NOMO-1 treated with DMSO at 0.1 percent for 48 hours (cell line): Measurements from ENCODE around the gene HSF4.

Experiments used
- DNase-seq: peaks from one replicate; lab custom pipeline; 2025; ENCODE audit not compliant: unreplicated experiment; lab: John Stamatoyannopoulos, UW

The HSF4 gene

DNA sequence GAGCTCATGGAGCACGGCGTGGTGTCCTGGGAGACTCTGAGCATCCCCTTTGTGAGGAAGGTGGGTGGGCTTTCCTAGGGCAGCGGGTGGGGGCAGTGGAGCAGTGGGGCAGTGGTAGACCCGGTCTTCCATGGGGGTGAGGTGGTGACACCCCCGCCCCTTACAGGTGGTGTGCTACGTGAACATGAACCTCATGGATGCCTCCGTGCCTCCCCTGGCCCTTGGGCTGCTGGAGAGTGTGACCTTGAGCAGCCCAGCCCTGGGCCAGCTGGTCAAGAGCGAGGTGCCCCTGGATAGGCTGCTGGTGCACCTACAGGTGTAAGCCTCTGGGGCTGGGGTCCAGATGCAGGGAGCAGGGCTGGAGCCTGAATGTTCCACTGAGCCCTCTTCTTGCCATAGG, 35.9 kb downstream of the HSF4 start:
- no peak for DNase-seq

DNA sequence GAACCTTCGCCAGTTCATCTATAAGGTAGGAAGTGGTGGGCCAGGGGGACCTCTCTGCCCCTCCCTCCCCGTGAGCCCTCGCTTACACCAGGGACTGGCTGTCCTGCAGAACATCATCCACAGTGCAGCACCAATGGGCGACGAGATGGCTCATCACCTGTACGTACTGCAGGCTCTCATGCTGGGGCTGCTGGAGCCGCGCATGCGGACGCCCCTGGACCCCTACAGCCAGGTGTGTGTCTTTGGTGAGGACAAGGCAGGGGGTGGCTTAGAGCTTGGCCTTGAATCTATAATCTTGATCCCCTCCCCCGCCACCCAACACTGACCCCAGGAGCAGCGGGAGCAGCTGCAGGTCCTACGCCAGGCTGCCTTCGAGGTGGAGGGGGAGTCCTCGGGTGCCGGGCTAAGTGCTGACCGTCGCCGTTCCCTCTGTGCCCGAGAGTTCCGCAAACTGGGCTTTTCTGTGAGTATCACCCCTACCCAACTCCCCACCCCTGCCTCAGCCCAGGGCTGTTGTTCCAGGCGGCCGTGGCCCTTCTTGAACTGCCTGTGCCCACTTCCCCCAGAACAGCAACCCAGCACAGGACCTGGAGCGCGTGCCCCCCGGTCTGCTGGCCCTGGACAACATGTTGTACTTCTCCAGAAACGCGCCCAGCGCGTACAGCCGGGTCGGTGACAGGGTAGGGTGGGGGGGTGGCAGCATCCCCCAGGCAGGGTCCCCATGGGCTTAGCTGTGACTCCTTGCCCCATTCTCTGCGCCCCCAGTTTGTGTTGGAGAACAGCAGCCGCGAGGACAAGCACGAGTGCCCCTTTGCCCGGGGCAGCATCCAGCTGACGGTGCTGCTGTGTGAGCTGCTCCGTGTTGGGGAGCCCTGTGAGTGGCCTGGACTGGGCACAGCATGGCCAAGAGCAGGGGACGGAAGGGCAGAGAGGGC, 37.1 kb downstream of the HSF4 start:
- DNase-seq = no peak

DNA sequence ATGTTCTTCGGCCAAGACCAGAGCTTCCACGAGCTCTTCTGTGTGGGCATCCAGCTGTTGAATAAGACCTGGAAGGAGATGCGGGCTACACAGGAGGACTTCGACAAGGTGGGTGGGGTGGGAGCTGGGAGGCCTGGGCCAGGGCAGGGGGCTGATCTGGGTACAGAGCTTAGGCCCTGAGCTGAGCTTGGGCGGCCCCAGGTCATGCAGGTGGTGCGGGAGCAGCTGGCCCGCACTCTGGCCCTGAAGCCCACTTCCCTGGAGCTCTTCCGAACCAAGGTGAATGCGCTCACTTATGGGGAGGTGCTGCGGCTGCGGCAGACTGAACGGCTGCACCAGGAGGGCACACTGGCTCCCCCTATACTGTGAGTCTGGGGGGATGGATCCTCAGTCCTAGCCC, 37.9 kb downstream of the HSF4 start:
- DNase-seq = no peak

DNA sequence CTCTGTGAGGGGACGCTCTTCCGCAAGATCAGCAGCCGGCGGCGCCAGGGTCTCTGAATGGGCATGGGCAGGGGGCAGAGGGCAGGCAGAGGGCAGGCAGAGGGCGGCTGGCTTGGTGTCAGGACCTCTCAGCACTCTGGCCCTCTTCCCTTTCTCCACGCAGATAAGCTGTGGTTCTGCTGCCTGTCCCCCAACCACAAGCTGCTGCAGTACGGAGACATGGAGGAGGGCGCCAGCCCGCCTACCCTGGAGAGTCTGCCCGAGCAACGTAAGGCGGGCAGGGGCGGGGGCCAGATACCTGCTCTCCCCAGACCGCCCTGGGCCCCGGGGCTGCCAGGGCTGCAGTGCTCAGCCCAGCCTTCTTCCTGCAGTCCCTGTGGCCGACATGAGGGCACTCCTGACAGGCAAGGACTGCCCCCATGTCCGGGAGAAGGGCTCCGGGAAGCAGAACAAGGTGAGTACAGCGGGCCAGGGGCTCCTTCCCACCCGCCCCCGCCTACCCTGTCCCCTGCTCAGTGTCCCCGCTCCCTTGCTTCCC, 38.5 kb downstream of the HSF4 start:
- no peak for DNase-seq

DNA sequence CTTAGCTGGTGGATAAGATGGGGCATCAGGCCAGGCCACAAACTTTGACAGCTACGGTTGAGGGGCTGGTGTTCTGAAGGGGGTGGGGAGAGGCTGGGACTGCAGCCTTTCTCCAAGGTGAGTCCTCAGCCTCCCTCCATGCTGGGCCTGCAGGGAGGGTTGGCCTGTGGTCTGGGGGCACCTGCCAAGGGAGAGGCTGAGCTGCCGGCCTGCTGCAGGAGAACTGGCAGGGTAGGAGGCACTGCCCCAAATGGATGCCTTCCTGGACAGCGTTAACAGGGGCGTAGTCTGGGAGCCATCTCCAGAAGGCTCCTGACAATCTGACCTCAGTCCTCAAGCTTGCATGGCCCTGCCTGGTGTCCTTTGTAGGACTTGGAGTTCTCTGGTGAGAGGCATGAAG, 39.5 kb downstream of the HSF4 start:
- DNase-seq = no peak

DNA sequence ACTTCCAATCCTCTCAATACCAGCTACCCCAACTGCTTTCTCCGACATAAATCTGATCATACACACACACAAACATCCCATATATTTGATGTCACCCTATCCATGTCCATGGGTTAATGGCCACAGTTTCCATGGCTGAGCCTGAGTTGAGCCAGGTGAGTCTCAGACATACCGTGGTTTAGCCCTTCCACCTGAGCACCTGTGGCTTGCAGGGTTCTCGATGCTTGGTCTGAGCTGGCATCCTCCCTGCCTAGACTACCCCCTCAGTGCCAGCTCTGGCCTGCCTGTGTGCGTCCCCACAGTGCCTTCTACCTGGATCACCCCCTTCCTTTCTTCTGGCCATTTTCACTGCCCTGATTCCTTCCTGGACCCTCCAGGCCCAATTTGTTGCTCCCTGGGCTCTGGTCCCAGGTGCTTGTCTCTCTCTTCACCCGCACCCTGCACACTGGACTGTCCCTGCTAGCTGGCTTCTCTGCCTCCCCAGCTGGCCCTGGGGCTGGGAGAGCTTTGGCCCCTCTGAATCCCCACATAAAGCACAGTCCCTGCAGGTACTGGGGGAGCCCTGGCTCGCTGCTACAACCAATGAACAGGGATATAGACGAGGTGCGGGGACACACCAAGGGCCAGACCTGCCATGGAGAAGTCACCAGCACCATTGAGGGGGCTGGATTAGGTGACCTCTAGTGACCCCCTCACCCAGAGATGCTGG, 41.7 kb downstream of the HSF4 start:
- no peak for DNase-seq

DNA sequence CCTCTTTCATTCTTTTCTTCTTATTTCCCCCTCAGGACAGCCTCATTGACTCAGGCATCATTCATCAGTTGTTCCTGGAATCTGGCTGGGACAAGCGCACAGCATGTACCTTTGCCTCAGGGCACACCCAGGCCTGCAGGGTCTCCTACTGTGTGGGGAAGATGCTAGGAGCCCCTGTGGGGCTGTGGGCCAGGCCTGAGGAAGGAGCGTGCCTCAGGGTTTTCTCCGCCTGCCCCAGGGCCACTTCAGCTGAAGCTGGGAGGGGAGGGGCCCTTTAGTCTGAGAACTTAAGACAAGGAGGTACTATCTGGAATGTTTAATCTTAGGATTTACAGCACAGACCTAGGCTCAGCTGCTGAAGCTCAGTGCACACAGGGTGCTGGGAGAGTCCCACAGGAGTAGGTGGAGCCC, 42.3 kb downstream of the HSF4 start:
- DNase-seq = no peak

DNA sequence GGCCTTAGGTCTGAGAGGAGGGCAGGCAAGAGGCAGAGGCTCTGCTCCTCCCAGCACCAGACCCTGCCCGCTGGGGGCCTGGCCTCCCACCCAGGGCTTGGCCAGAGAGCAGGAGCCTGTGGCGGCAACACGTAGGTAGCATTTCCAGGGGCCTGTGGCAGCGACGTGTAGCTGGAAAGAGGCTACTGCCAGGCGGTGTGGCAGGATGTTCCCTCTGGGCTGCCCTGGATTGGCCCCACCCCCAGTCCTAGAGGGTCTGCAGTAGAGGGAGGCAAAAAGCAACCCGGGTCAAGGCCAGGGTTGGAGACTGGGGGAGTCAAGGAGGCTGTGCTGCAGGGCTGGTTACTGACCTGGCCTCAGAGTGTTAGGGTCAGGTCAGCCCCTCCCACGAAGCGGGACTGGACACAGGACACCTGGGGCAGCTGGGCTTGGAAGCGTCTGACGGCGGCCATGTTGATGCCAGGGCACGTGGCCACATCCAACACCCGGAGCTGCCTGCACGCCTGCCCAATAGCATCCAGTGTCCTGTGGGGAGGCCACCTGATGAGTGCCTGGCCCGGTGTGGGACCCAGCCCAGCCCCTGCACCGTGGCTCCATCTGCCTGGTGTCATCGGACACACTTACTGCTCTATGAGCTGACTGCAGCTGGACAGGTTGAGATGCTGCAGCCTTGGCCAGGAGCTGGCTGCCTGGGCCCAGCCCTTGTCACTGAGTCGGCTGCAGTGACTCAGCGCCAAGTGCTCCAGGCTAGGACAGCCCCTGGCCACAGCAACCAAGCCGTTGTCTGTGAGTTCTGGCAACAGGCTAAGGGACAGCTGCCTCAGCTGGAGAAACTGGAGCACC, 42.9 kb downstream of the HSF4 start:
- no peak for DNase-seq

DNA sequence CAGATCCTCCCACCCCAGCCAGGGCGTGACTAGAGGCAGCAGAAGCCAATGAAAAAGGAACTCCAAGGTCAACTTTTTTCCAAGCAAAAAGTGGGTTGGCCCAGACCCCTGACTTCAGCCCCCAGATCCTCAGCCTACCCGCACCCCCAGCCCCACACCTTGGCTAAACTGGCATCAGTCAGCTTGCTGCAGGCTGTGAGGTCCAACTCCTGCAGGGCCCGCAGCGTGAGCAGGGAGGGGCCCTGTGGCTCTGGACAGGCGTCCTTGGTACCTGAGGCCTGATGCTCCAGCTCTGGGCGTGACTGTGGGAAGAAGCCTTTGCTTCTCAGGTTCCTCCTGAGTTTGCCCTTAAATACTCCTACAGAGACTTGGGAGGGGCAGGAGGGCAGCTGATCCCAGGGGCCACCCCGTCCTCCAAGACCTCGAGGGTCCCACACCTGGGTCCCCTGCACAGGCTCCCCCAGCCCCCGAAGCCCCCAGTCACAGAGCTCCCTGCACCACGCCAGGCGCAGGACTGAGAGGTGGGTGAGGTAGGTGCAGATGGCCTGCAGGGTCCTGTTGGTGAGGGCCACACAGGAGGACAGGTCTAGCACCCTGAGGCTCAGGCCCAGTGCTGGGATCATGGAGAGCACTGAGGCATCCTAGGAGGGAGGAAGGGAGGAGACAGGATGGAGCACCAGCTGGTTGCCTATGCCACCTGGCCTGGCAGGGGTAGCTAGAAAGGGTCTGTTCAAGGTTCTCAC, 43.8 kb downstream of the HSF4 start:
- no peak for DNase-seq

DNA sequence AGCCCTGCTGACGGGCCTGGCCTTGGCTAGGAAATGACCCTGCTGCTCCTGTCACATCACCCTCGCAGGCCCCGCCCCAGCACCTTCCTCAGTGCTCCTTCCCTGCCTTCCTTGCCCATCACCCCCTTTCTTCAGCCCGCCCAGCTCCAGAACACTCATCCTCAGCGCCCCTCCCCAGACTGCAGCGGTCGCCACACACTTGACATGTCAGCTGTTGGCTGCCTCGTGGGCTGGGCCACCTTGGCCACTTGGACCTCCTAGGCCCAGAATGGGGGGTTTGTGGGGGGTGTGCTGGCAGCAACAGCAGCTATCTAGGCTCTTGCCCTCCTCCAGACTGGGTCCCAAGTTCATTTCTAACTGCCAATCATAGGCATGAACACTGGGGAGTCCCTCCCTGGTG, 45.0 kb downstream of the HSF4 start:
- DNase-seq = no peak

DNA sequence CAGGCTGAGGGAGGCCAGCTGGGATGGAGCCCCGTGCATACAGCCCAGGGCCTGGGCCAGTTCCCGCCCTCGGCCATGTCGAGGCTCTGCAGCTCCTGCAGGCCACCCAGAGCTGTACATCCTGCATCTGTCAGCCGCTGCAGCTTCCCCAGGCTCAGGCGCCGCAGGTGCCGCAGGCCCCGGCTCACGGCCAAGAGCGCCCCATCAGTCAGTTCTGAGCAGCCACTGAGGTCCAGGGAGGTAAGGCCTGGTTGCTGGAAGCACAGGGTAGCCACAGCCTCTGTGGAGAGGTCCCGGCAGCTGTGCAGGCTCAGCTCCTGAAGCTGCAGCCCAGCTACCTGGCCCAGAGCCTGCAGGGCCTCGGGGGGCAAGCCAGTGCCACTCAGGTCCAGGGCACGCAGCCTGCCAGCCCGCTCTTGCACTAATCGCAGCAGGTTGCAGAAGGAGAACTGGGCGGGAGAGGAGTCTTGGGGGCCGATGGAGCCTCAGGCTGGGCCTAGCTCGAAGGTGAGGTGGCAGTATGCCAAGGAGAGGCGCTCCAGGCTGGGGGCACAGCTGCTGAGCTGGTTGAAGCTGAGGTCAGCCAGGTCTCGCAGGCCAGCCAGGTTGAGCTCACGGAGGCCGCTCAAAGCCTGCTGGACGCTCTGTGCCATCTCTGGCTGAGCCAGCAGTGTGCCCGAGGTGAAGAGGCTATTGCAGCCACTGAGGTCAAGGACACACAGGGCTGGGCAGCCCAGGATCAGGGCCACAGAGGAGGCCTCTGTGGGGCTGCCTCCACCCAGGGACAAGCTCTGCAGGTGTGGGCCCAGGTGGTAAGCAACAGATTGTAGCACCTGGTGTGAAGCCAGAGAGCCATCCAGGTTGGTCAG, 45.8 kb downstream of the HSF4 start:
- no peak for DNase-seq

DNA sequence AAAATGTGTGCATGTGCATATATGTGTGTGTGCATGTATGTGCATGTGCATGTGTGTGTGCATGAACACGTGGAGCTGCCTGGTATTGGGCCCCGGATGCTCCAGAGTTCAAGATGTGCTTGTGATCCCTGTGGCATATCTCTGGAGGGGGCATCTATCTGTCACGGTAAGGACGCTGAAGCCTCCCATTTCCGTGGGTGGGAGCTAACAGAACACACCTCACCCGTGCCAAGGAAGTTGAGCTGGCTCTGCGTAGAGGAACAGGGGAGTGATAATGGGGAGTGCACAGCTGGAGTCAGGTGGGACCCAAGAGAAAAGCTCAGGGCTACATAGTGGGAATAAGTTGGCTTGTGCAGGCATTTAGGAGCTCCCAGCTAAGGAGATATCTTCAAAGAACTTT, 47.1 kb downstream of the HSF4 start:
- DNase-seq = no peak

DNA sequence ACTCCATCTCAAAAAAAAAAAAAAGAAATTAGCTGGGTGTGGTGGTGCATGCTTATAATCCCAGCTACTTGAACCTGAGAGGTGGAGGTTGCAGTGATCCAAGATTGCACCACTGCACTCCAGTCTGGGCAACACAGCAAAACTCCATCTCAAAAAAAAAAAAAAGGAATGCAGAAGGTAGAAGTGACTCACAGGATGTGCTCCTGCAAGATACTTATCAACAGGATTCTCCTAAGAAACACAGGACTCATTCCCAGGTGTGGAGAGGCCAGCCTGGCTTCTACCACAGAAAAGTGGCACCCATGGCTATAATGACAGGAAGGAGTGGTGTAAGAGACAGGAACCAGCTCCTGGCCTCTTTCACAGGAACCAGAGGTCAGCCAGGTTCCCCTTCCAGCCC, 48.2 kb downstream of the HSF4 start:
- DNase-seq = no peak

DNA sequence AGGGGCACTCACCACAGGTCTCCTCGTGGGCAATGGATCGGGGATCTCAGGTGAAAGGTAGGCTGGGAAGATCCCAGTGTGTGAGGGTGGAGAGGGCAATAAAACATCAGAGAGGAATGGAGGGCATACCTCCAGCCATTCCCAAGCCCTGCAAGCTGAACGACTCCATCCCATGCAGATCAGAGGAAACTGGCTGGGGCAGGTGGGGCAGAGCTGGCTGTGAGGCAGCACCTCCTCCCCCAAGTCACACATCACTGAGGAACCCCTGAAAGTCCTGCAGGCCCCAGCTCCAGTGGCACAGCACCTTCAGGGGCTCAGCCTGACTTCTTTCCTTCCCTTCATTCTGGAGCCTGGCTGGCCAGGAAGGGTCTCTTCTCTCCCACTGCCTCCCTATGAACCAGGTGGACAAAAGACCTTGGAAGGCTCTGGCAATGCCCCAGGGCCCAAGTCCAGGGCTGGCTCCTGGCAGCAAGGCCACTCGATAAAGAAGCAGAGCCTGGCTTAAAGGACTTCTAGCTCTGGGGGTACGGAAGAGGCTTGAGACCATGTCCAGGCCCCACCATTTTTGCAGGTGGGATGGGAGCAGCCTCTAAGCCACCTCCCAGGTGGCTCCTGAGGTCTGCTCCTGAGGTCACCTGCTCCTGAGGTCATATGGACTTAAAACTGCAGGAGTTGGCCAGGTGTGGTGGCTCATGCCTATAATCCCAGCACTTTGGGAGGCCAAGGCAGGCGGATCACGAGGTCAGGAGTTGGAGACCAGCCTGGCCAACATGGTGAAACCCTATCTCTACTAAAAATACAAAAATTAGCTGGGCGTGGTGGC, 48.9 kb downstream of the HSF4 start:
- no peak for DNase-seq

DNA sequence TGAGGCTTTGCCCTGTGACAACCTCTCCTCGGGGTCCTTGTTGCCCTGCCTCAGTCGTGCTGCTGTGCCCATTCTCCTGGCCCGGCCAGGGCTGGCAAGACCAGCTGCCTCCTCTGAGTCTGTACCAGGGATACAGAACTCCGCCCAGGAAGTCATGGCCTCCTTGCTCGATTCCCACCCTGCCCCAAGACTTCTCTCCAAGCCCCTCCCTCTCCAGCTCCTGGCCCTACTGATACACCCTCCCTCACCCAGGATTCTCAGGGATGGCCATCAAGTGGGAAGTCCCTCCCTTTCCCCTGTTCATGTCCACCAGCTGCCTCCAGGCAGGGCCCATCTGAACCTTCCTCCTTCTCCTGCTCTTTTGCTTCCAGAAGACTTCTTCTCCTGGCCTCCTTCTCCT, 51.2 kb downstream of the HSF4 start:
- DNase-seq = no peak

DNA sequence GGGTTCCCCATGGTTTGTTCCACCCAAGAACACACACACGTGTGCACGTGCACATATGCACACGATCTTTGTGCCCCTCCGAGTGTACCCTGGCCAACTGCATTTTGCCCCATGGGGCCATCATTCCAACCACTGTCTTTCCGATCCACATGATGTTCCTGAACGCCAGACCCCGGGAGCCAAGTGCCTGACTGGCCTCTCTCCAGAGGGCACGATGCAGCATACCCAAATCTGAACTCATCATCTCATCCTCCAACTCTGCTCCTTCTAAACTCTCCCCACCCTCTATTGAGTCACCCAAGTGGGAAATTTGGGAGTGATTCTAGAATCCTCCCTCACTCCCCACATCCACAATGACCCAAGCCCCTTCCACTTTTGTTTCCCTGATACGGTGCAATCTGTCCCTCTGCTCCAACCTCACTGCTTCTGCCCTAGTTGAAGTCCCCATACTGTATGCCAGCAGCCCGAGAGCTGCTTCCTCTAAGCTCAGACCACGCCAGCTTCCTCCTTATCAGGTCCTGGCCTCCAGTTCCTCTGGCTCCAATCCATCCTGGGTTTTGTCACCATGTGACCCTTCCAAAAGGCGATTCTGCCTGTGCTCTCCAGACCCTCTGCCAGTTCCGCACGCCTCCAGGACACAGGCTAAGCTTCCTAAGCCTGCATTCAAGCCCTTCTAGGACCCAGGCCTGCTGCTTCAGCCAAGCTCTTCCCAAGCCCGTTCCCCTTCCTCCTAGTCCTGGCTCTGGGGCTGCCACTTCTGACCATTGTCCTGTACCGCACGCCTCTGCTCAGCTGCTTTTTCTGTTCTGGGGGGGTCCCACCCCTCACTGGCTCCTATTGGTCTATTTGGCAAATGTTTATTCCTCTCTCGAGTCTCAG, 52.3 kb downstream of the HSF4 start:
- no peak for DNase-seq
